IPS-11a (cell line): Measurements from ENCODE around the gene PLTP.

Source experiments
- H3K4me3 ChIP-seq: one replicate; pipeline ENCODE4 v1.5.1; 2013; ENCODE audit warnings: low read depth, low read length, control low read depth

PLTP gene

GRCh38 chr20:45850926-45851325 is 61.0 kb downstream of the PLTP start:
- H3K4me3 ChIP-seq: no peak overlapping the region

- no peak overlapping the region for H3K4me3 ChIP-seq
Observed at GRCh38 chr20:45850238-45850637, 61.7 kb downstream of the PLTP start.

- no peak overlapping the region for H3K4me3 ChIP-seq
Observed at GRCh38 chr20:45848969-45849582, 62.9 kb downstream of the PLTP start.
